Measurements from ENCODE around the gene MYBPC1. TPM values are rescaled to one million over a fixed set of nuclear protein-coding genes. Genes with fewer than 3 reads are reported as not detected.

The MYBPC1 gene
- total RNA-seq, 1 experiment from 2014 or later = not detected

DNA sequence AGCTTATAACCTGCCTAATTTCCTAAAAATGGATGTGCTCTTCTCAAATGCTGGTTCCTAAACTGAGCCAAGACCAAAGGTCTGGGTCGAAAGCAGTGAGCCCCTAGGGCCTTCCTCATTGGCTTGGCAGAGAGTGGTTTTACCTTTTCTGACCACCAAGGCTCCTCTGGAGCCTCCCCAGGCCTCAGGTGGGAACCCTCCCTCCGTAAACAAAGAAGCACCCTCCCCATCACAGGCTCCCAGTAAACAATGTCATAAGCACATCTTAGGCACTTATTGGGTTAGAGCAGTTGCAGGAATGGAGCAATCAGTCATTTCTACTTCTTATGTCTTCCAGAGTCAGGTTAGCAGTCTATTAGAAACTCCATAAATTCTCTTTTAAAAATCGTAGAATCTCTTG, 108.7 kb downstream of the MYBPC1 start:
- H3K4me1 ChIP-seq (replicated peaks; ENCODE audit: insufficient read depth) = peaks cover 6% of the 10 kb centered on the region
- TF ChIP-seq EZH2 (IDR thresholded peaks at IDR 0.05; ENCODE audit: low read depth) = no peak
- TF ChIP-seq, protein P1, sequence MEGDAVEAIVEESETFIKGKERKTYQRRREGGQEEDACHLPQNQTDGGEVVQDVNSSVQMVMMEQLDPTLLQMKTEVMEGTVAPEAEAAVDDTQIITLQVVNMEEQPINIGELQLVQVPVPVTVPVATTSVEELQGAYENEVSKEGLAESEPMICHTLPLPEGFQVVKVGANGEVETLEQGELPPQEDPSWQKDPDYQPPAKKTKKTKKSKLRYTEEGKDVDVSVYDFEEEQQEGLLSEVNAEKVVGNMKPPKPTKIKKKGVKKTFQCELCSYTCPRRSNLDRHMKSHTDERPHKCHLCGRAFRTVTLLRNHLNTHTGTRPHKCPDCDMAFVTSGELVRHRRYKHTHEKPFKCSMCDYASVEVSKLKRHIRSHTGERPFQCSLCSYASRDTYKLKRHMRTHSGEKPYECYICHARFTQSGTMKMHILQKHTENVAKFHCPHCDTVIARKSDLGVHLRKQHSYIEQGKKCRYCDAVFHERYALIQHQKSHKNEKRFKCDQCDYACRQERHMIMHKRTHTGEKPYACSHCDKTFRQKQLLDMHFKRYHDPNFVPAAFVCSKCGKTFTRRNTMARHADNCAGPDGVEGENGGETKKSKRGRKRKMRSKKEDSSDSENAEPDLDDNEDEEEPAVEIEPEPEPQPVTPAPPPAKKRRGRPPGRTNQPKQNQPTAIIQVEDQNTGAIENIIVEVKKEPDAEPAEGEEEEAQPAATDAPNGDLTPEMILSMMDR (conservative IDR thresholded peaks at IDR 0.05) = no peak
- no peaks in the 10 kb centered on the region for H3F3A ChIP-seq (ENCODE audit: insufficient read depth, low read depth)
- H3K79me2 ChIP-seq (ENCODE audit: low read depth) = peaks cover 14% of the 10 kb centered on the region; the same call in 1 of the 2 replicates
- H3K27ac ChIP-seq = no peak overlapping the region
- H3K9me2 ChIP-seq (ENCODE audit: insufficient read depth) = no peaks in the 10 kb centered on the region
- H2AFZ ChIP-seq = no peak overlapping the region
- H3K36me3 ChIP-seq (ENCODE audit: low read depth) = no peaks in the 10 kb centered on the region
- no peaks in the 10 kb centered on the region for H3K9me3 ChIP-seq (ENCODE audit: insufficient read depth, low read depth)
- DNase-seq = no peak
- H4K20me1 ChIP-seq (ENCODE audit: insufficient read depth) = no peaks in the 10 kb centered on the region
- ChIA-PET POLR2A (ENCODE audit: unreplicated experiment) (no interaction called here), CTCF (no interaction called here)
- no peak overlapping the region for H3K4me2 ChIP-seq
- no peaks in the 10 kb centered on the region for H3K27me3 ChIP-seq (ENCODE audit: insufficient read depth, low read depth)
- no TSS peak for BruUV-seq (replicated peaks)
- intact Hi-C loops (cut with micrococcal nuclease; ENCODE audit: unreplicated experiment) = no loop called here
- H3K4me3 ChIP-seq = no peak overlapping the region

DNA sequence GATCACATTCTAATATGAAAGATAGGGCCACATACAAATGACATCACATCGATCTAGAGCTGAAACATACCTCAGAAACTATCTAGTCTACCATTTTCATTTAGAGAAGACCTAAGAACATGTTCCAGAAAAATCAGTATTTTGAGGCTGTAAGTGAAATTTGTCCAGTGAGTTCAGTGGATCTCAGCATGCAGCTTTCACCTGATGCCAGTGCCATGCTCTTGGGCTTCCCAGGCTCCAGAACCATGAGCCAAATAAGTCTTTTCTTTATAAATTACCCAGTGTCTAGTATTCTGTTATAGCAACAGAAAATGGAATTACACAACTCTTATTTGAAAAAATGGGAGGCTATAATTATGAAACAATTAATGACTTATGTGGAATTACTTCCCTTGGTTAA, 111.6 kb downstream of the MYBPC1 start:
- no peak overlapping the region for H3K4me3 ChIP-seq

DNA sequence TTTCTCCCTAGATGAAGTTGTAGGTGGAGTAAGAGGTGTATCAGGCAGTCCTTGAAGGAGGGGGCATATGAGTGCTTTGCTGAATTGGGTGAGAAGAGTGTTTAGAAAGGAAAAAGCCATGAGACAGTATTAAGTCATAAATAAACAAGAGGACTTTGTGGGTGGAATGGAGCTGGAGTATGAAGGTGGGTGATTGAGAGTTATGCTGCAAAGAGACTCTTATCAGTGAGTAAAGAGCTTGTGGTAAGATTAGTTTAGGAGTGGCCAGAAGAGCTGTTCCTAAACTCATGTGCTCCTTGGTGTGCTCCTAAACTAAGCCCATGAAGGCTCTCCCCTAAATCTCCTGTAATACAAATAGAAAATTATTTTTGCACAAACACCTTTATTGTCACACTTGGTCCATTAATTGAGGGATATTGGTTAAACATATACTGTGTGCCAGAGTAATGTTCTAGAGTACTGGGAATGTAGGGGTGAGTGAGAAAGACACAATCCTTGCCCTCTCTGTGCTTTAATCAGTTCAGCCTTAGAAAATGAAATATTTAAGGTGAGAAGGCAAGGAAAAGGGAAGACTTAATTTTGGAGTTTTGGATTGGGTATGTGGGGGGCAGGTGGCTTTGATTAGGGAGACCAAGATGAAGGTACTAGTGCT, 112.5 kb downstream of the MYBPC1 start:
- Histone ChIP-seq H3K27me3 (ENCODE audit: insufficient read depth, low read depth) (no peaks in the 10 kb centered on the region), H3K36me3 (ENCODE audit: low read depth) (no peaks in the 10 kb centered on the region), H3K79me2 (ENCODE audit: low read depth) (0 out of 2 replicates have a peak, but pooled peaks cover 3% of the 10 kb centered on the region), H3K9me3 (ENCODE audit: insufficient read depth, low read depth) (no peaks in the 10 kb centered on the region), H3K4me2 (no peak overlapping the region), H4K20me1 (ENCODE audit: insufficient read depth) (no peaks in the 10 kb centered on the region), H3K9me2 (ENCODE audit: insufficient read depth) (no peaks in the 10 kb centered on the region), H3K4me1 (replicated peaks; ENCODE audit: insufficient read depth) (no peaks in the 10 kb centered on the region), H3F3A (ENCODE audit: insufficient read depth, low read depth) (no peaks in the 10 kb centered on the region), H3K4me3 (no peak overlapping the region), H2AFZ (no peak overlapping the region), H3K27ac (no peak overlapping the region)
- ChIA-PET CTCF (no interaction called here), POLR2A (ENCODE audit: unreplicated experiment) (interaction anchor here (0.6 kb wide), 1 partner anchor 1569 kb away, joined by 3 read pairs; no protein-coding TSS in a partner anchor)
- intact Hi-C loops (cut with micrococcal nuclease; ENCODE audit: unreplicated experiment) = no loop called here
- BruUV-seq (replicated peaks) = no TSS peak
- DNase-seq = no peak
- TF ChIP-seq EZH2 (IDR thresholded peaks at IDR 0.05; ENCODE audit: low read depth) = no peak
- TF ChIP-seq, protein P1 (conservative IDR thresholded peaks at IDR 0.05) = no peak

More for the DNA sequence above, 111.6 kb downstream of the MYBPC1 start:
- no peak overlapping the region for H3K27ac ChIP-seq
- TF ChIP-seq, protein P1 (conservative IDR thresholded peaks at IDR 0.05) = no peak
- TF ChIP-seq EZH2 (IDR thresholded peaks at IDR 0.05; ENCODE audit: low read depth) = no peak
- BruUV-seq (replicated peaks) = no TSS peak
- no peaks in the 10 kb centered on the region for H3K9me2 ChIP-seq (ENCODE audit: insufficient read depth)
- POLR2A ChIA-PET (ENCODE audit: unreplicated experiment) = interaction anchor here (0.6 kb wide), 1 partner anchor 1569 kb away, joined by 3 read pairs; no protein-coding TSS in a partner anchor
- H3K27me3 ChIP-seq (ENCODE audit: insufficient read depth, low read depth) = no peaks in the 10 kb centered on the region
- DNase-seq = no peak
- intact Hi-C loops (cut with micrococcal nuclease; ENCODE audit: unreplicated experiment) = no loop called here
- 0 out of 2 replicates have a peak, but pooled peaks cover 3% of the 10 kb centered on the region for H3K79me2 ChIP-seq (ENCODE audit: low read depth)
- H3F3A ChIP-seq (ENCODE audit: insufficient read depth, low read depth) = no peaks in the 10 kb centered on the region
- H3K36me3 ChIP-seq (ENCODE audit: low read depth) = no peaks in the 10 kb centered on the region
- H2AFZ ChIP-seq = no peak overlapping the region
- H3K9me3 ChIP-seq (ENCODE audit: insufficient read depth, low read depth) = no peaks in the 10 kb centered on the region
- no peak overlapping the region for H3K4me2 ChIP-seq
- CTCF ChIA-PET = no interaction called here
- no peaks in the 10 kb centered on the region for H4K20me1 ChIP-seq (ENCODE audit: insufficient read depth)
- no peaks in the 10 kb centered on the region for H3K4me1 ChIP-seq (replicated peaks; ENCODE audit: insufficient read depth)
